ENCODE data around the gene TRABD2B.
A peak's percentile ranks its signal among the peaks of the same experiment; 100 is the strongest.

The TRABD2B gene

GRCh38 chr1:47727697-47728085 is 269.5 kb downstream of the TRABD2B start:
- H3K4me3 ChIP-seq (replicated peaks; ENCODE audit: low read depth, low read length): no peak overlapping the region
- TF ChIP-seq CTCF (IDR thresholded peaks at IDR 0.05; ENCODE audit: low read length, missing control alignments): no peak
- DNase-seq (ENCODE audit: low read depth): no peak

GRCh38 chr1:47727051-47727696 is 270.0 kb downstream of the TRABD2B start:
- TF ChIP-seq CTCF (IDR thresholded peaks at IDR 0.05; ENCODE audit: low read length, missing control alignments): no peak
- DNase-seq (ENCODE audit: low read depth): no peak
- no peak overlapping the region for H3K4me3 ChIP-seq (replicated peaks; ENCODE audit: low read depth, low read length)

- peak; percentile 79 for DNase-seq (ENCODE audit: low read depth)
- peak; percentile 99 for TF ChIP-seq CTCF (IDR thresholded peaks at IDR 0.05; ENCODE audit: low read length, missing control alignments)
- no peak overlapping the region for H3K4me3 ChIP-seq (replicated peaks; ENCODE audit: low read depth, low read length)
These were observed 271.0 kb downstream of the TRABD2B start for GRCh38 chr1:47725992-47726855.

GRCh38 chr1:47725511-47725991 is 271.6 kb downstream of the TRABD2B start:
- no peak for DNase-seq (ENCODE audit: low read depth)
- TF ChIP-seq CTCF (IDR thresholded peaks at IDR 0.05; ENCODE audit: low read length, missing control alignments): no peak
- H3K4me3 ChIP-seq (replicated peaks; ENCODE audit: low read depth, low read length): no peak overlapping the region

GRCh38 chr1:47725000-47725473 is 272.1 kb downstream of the TRABD2B start:
- no peak for DNase-seq (ENCODE audit: low read depth)
- H3K4me3 ChIP-seq (replicated peaks; ENCODE audit: low read depth, low read length): no peak overlapping the region
- TF ChIP-seq CTCF (IDR thresholded peaks at IDR 0.05; ENCODE audit: low read length, missing control alignments): no peak

GRCh38 chr1:47724432-47724999 is 272.7 kb downstream of the TRABD2B start:
- TF ChIP-seq CTCF (IDR thresholded peaks at IDR 0.05; ENCODE audit: low read length, missing control alignments): no peak
- no peak overlapping the region for H3K4me3 ChIP-seq (replicated peaks; ENCODE audit: low read depth, low read length)
- no peak for DNase-seq (ENCODE audit: low read depth)

All from fibroblast of pulmonary artery (primary cell).